ENCODE results near the gene AGTR1. TPM values are rescaled to one million over a fixed set of nuclear protein-coding genes. Genes with fewer than 3 reads are reported as not detected.

The AGTR1 gene
- total RNA-seq, 2 experiments from 2014 or later = not detected

GRCh38 chr3:148716657-148717056, 19.0 kb downstream of the AGTR1 start:
- no peaks in the 10 kb centered on the region for H3K27me3 Mint-ChIP-seq
- TF ChIP-seq, protein P1, sequence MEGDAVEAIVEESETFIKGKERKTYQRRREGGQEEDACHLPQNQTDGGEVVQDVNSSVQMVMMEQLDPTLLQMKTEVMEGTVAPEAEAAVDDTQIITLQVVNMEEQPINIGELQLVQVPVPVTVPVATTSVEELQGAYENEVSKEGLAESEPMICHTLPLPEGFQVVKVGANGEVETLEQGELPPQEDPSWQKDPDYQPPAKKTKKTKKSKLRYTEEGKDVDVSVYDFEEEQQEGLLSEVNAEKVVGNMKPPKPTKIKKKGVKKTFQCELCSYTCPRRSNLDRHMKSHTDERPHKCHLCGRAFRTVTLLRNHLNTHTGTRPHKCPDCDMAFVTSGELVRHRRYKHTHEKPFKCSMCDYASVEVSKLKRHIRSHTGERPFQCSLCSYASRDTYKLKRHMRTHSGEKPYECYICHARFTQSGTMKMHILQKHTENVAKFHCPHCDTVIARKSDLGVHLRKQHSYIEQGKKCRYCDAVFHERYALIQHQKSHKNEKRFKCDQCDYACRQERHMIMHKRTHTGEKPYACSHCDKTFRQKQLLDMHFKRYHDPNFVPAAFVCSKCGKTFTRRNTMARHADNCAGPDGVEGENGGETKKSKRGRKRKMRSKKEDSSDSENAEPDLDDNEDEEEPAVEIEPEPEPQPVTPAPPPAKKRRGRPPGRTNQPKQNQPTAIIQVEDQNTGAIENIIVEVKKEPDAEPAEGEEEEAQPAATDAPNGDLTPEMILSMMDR (IDR thresholded peaks at IDR 0.05) = no peak
- DNase-seq (no peak), ATAC-seq (ENCODE audit: poor library complexity) (no peak)
- no peak overlapping the region for H3K27ac Mint-ChIP-seq
- Histone ChIP-seq H3K4me3 (ENCODE audit: low read length) (no peak overlapping the region), H3K36me3 (ENCODE audit: insufficient read depth, low read length) (no peaks in the 10 kb centered on the region), H3K27ac (ENCODE audit: low read depth in 1 of 2, low read length in 2 of 2) (no peak overlapping the region), H3K4me1 (ENCODE audit: insufficient read depth, low read length) (no peaks in the 10 kb centered on the region), H3K9me3 (ENCODE audit: control insufficient read depth in 1 of 2, insufficient read depth in 1 of 2, low read length in 2 of 2) (no peaks in the 10 kb centered on the region), H3K27me3 (ENCODE audit: control insufficient read depth in 1 of 2, insufficient read depth in 2 of 2, low read length in 2 of 2) (no peaks in the 10 kb centered on the region)
- no peaks in the 10 kb centered on the region for H3K9me3 Mint-ChIP-seq
- no peaks in the 10 kb centered on the region for H3K4me1 Mint-ChIP-seq (ENCODE audit: low read depth)
- ChIA-PET POLR2A (no interaction called here), CTCF (no interaction called here)
- H3K36me3 Mint-ChIP-seq (ENCODE audit: low read depth) = no peaks in the 10 kb centered on the region
- no peak overlapping the region for H3K4me3 Mint-ChIP-seq
- intact Hi-C loops (cut with DNase I, micrococcal nuclease) = no loop called here

GRCh38 chr3:148717885-148718561, 20.3 kb downstream of the AGTR1 start:
- ChIA-PET CTCF (no interaction called here), POLR2A (no interaction called here)
- no peak overlapping the region for H3K27ac ChIP-seq (ENCODE audit: low read depth in 1 of 2, low read length in 2 of 2)

GRCh38 chr3:148718982-148719862, 21.5 kb downstream of the AGTR1 start:
- Mint-ChIP-seq H3K27ac (no peak overlapping the region), H3K27me3 (no peaks in the 10 kb centered on the region), H3K4me1 (ENCODE audit: low read depth) (no peaks in the 10 kb centered on the region), H3K4me3 (no peak overlapping the region), H3K9me3 (no peaks in the 10 kb centered on the region), H3K36me3 (ENCODE audit: low read depth) (no peaks in the 10 kb centered on the region)
- ATAC-seq (ENCODE audit: poor library complexity) = no peak
- H3K27ac ChIP-seq (ENCODE audit: low read depth in 1 of 2, low read length in 2 of 2) = no peak overlapping the region
- no peak for DNase-seq
- no peak overlapping the region for H3K4me3 ChIP-seq (ENCODE audit: low read length)
- TF ChIP-seq, protein P1 (IDR thresholded peaks at IDR 0.05) = no peak
- no peaks in the 10 kb centered on the region for H3K36me3 ChIP-seq (ENCODE audit: insufficient read depth, low read length)
- intact Hi-C loops (cut with DNase I, micrococcal nuclease) = no loop called here
- H3K9me3 ChIP-seq (ENCODE audit: control insufficient read depth in 1 of 2, insufficient read depth in 1 of 2, low read length in 2 of 2) = no peaks in the 10 kb centered on the region
- no peaks in the 10 kb centered on the region for H3K27me3 ChIP-seq (ENCODE audit: control insufficient read depth in 1 of 2, insufficient read depth in 2 of 2, low read length in 2 of 2)
- ChIA-PET POLR2A (no interaction called here), CTCF (no interaction called here)
- H3K4me1 ChIP-seq (ENCODE audit: insufficient read depth, low read length) = no peaks in the 10 kb centered on the region

More at GRCh38 chr3:148717885-148718561, 20.3 kb downstream of the AGTR1 start:
- H3K27me3 ChIP-seq (ENCODE audit: control insufficient read depth in 1 of 2, insufficient read depth in 2 of 2, low read length in 2 of 2) = no peaks in the 10 kb centered on the region
- no peaks in the 10 kb centered on the region for H3K4me1 ChIP-seq (ENCODE audit: insufficient read depth, low read length)
- Mint-ChIP-seq H3K27me3 (no peaks in the 10 kb centered on the region), H3K4me3 (no peak overlapping the region), H3K36me3 (ENCODE audit: low read depth) (no peaks in the 10 kb centered on the region), H3K4me1 (ENCODE audit: low read depth) (no peaks in the 10 kb centered on the region), H3K27ac (no peak overlapping the region), H3K9me3 (no peaks in the 10 kb centered on the region)
- H3K9me3 ChIP-seq (ENCODE audit: control insufficient read depth in 1 of 2, insufficient read depth in 1 of 2, low read length in 2 of 2) = no peaks in the 10 kb centered on the region
- H3K4me3 ChIP-seq (ENCODE audit: low read length) = no peak overlapping the region
- no peaks in the 10 kb centered on the region for H3K36me3 ChIP-seq (ENCODE audit: insufficient read depth, low read length)
- TF ChIP-seq, protein P1 (IDR thresholded peaks at IDR 0.05) = no peak
- no peak for DNase-seq
- intact Hi-C loops (cut with DNase I, micrococcal nuclease) = no loop called here
- no peak for ATAC-seq (ENCODE audit: poor library complexity)

Data from CD4-positive, alpha-beta T cell (primary cell).